Tibial nerve (tissue), 4 donors: ENCODE data around the gene LRRN2.

Experiments used
- EP300 ChIP-seq, 2 donors: sonication (generic); formaldehyde crosslinking; IDR thresholded peaks; one replicate each; pipeline ENCODE4 v1.6.1; 2017; ENCODE audit warnings: antibody characterized with exemption in 2 of 2, mild to moderate bottlenecking in 1 of 2
- POLR2A ChIP-seq, 2 donors: fragments of 450-650 bp; IDR thresholded peaks; one replicate each; pipeline ENCODE4 v1.6.1; 2017; ENCODE audit warnings: antibody characterized with exemption in 2 of 2, mild to moderate bottlenecking in 2 of 2, moderate library complexity in 2 of 2
- TF ChIP-seq, protein P1 (sequence below), 5 experiments: fragments of 200-600 bp in 3 of 5; fragments of 450-650 bp in 2 of 5; sonication (generic) in 3 of 5; IDR thresholded peaks; one replicate each; pipeline ENCODE4 v1.5.1; 2016 to 2019; ENCODE audit warnings: antibody characterized with exemption in 5 of 5, mild to moderate bottlenecking in 3 of 5, moderate library complexity in 2 of 5

DNA sequence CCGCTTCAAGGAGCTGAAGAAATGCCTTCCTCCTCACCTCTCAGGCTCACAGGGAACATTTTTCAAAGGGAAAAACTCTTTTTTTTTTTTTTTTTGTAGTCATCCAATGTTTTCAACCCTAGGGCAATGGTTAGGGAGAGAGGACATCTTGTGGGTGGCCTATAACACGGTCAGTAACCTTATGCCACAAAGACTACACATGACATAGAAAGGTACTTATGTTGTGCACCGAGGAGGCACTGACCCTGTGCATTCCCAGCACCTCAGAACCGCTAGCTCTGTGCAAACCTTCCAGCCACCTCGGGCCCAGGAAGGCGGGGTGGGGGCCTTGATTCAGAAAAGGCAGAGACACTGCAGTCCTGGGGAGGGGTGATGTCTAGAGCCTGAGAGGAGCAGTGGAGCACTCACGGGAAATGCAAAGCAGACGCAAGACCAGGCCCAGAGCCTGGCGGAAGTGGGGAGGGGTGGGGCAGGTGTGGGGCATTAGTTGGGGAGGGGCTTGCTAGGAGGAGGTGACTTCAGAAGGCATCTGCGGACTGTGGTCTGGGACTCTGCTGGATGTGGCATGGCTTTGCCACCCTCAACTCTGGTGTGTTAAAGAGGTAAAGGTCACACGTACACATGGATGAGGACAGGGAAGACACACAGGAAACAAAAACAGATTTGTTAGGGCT lies 100.7 kb downstream of the LRRN2 start:
- TF ChIP-seq, protein P1, sequence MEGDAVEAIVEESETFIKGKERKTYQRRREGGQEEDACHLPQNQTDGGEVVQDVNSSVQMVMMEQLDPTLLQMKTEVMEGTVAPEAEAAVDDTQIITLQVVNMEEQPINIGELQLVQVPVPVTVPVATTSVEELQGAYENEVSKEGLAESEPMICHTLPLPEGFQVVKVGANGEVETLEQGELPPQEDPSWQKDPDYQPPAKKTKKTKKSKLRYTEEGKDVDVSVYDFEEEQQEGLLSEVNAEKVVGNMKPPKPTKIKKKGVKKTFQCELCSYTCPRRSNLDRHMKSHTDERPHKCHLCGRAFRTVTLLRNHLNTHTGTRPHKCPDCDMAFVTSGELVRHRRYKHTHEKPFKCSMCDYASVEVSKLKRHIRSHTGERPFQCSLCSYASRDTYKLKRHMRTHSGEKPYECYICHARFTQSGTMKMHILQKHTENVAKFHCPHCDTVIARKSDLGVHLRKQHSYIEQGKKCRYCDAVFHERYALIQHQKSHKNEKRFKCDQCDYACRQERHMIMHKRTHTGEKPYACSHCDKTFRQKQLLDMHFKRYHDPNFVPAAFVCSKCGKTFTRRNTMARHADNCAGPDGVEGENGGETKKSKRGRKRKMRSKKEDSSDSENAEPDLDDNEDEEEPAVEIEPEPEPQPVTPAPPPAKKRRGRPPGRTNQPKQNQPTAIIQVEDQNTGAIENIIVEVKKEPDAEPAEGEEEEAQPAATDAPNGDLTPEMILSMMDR (IDR thresholded peaks at IDR 0.05) = no peak
- TF ChIP-seq POLR2A (IDR thresholded peaks at IDR 0.05) (no peak), EP300 (IDR thresholded peaks at IDR 0.05) (no peak)
